HPDE6-E6E7 (cell line): ENCODE results near the gene NAA38.

Source experiments
- DNase-seq: peaks from one replicate; pipeline ENCODE4 v3.0.0; 2011; ENCODE audit warnings: missing footprints; ENCODE audit errors: extremely low spot score

NAA38 gene

GRCh38 chr17:7852919-7853690 lies 4.3 kb downstream of the NAA38 start:
- DNase-seq, result no peak

- no peak for DNase-seq
These were observed 5.1 kb downstream of the NAA38 start for GRCh38 chr17:7852262-7852670.

- peak; percentile 54 for DNase-seq
These were observed 5.7 kb downstream of the NAA38 start for GRCh38 chr17:7851438-7852261.

GRCh38 chr17:7850701-7851437 lies 6.5 kb downstream of the NAA38 start:
- no peak for DNase-seq

GRCh38 chr17:7849751-7850504 lies 7.4 kb downstream of the NAA38 start:
- no peak for DNase-seq

DNA sequence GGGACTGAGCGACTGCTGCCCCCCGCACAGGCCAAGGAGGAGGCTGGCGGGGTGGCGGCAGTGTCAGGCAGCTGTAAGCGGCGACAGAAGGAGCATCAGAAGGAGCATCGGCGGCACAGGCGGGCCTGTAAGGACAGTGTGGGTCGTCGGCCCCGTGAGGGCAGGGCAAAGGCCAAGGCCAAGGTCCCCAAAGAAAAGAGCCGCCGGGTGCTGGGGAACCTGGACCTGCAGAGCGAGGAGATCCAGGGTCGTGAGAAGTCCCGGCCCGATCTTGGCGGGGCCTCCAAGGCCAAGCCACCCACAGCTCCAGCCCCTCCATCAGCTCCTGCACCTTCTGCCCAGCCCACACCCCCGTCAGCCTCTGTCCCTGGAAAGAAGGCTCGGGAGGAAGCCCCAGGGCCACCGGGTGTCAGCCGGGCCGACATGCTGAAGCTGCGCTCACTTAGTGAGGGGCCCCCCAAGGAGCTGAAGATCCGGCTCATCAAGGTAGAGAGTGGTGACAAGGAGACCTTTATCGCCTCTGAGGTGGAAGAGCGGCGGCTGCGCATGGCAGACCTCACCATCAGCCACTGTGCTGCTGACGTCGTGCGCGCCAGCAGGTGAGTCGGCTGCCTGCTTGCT lies 8.1 kb downstream of the NAA38 start:
- no peak for DNase-seq

DNA sequence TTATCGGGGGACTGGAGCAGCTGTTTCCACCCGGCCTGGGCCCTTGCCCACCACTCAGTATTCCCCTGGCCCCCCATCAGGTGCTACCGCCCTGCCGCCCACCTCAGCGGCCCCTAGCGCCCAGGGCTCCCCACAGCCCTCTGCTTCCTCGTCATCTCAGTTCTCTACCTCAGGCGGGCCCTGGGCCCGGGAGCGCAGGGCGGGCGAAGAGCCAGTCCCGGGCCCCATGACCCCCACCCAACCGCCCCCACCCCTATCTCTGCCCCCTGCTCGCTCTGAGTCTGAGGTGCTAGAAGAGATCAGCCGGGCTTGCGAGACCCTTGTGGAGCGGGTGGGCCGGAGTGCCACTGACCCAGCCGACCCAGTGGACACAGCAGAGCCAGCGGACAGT lies 8.6 kb downstream of the NAA38 start:
- DNase-seq, result no peak

- DNase-seq, result no peak
These were observed 9.2 kb downstream of the NAA38 start for GRCh38 chr17:7848131-7848579.

GRCh38 chr17:7846765-7847661 lies 10.3 kb downstream of the NAA38 start:
- no peak for DNase-seq

DNA sequence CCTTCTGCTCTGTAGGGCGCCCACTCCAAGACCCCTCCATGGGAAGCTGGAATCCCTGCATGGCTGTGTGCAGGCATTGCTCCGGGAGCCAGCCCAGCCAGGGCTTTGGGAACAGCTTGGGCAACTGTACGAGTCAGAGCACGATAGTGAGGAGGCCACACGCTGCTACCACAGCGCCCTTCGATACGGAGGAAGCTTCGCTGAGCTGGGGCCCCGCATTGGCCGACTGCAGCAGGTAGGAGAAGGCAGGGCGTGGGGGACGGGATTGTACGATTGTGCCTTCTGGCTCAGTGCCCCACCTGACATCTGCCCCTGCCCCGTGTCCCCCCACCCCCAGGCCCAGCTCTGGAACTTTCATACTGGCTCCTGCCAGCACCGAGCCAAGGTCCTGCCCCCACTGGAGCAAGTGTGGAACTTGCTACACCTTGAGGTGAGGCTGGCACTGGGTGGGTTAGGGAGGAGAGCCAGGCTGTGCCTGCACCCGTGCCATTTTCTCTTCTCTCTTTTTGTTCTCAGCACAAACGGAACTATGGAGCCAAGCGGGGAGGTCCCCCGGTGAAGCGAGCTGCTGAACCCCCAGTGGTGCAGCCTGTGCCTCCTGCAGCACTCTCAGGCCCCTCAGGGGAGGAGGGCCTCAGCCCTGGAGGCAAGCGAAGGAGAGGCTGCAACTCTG lies 11.2 kb downstream of the NAA38 start:
- DNase-seq, result no peak

DNA sequence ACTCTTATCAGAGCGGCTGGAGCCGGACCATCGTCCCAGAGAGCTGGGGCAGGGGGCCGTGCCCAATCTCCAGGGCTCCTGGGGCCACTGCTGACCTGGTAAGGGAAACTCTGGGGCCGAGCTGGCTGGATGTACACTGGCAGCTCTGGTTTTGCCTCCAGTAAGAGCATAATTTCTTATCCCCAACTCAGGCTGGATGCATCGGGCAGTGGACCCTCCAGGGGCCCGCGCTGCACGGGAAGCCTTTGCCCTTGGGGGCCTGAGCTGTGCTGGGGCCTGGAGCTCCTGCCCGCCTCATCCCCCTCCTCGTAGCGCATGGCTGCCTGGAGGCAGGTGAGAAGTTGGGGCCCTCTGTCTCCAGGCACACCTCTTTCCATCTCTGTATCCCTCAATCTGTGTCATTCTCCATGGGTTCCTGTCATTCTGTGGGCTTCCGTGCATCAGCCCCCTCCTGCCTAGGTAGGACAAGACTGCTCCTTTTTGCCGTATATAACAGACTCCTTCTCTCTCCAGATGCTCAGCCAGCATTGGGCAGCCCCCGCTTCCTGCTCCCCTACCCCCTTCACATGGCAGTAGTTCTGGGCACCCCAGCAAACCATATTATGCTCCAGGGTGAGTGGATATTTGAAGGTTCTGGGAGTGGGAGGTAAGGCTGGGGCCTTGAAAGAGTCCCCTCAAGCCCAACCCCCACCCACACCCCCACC lies 11.8 kb downstream of the NAA38 start:
- no peak for DNase-seq

DNA sequence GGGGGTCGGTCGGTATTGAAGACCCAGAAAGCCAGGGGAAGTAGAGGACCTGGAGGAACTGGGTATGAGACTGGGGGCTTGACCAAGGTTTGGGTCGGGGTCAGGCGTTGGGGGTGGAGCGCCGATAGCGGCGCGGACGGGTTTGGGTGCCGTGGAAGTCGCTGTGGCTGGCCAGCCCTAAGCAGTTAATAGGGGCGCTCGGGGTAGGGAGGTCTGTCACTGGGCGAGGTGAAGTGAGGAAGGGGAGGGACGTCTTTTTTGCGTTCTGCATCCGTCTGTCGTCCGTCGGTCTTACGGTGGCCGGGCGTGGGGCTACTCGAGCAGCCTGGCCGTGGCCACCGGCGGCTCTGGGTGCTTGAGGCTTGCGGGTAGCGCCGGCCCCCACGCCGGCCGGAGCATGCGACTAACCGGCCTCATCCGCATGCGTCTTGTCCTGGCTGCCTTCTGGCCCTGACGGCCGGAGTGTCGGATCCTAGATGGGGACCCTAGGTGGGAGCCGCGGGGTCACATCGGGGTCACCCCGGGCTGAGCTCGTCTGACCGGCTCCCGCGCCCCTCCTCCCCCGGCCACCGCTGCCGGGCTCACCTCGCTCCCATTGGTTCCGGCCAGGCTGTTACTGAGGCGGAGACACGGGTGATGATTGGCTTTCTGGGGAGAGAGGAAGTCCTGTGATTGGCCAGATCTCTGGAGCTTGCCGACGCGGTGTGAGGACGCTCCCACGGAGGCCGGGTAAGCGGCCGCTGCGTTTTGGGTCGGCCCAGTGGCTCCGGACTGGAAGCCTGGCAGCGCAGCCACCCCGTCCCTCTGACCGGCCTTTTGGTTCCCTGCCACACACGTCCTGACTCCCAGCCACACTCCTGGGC lies 12.8 kb downstream of the NAA38 start:
- DNase-seq, result peak; percentile 87

- peak; percentile 56 for DNase-seq
These were observed 13.6 kb downstream of the NAA38 start for GRCh38 chr17:7843536-7844291.

DNA sequence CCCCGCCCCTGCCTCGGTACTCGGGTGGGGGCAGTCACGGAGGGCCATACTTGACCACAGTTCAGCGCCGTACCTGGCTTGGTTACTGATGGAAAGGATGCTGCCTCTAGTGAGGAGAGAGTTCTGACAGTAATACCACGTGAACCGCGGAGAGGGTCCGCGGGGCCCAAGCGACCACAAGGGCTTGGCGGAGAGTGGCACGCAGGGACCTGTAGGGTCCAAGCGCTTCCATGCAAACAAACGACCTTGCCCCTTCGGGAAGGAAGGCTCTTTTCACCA lies 14.2 kb downstream of the NAA38 start:
- no peak for DNase-seq

DNA sequence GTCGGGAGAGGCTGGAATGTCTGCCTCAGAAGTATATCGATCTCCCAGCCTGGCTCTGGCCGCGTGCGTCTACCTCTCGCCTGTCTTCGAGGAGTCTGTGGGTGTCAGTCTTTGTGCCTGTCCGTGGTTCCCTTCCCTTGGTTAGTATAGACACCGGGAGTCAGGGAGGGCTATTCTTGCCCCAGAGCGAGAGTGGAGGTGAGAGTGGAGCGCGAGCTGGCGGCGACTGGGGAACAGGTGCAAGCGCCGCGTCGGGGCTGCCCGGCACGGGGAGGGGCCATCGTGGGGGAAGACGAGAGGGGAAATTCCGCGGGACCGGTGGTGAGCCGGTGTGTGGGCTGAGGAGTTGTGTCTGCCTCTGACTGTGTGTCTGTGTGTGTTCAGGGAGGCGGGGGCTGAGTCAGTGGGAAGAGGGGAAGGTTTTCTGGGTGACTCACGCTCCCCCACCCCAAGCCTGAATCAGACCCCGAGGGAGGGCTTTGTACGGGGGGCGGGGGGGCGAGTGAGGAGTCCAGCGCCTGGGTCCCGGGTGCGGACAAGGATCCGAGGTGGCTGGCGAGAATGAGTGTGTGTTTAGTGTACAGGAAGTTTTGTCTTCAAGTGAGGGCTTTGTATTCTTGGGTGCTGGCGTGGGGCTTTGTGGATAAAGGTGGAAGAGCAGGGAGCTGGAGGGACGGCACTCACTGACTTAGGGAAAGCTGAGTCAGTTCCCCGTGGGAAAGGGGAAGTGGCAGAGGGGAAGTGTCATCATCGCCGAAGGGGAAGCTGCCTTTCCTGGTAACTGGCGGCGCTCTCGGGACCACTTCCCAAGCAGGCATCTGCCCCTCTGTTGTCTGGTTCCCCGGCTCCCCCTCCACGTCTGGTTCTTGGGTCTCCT lies 14.7 kb downstream of the NAA38 start:
- peak; percentile 35 for DNase-seq

DNA sequence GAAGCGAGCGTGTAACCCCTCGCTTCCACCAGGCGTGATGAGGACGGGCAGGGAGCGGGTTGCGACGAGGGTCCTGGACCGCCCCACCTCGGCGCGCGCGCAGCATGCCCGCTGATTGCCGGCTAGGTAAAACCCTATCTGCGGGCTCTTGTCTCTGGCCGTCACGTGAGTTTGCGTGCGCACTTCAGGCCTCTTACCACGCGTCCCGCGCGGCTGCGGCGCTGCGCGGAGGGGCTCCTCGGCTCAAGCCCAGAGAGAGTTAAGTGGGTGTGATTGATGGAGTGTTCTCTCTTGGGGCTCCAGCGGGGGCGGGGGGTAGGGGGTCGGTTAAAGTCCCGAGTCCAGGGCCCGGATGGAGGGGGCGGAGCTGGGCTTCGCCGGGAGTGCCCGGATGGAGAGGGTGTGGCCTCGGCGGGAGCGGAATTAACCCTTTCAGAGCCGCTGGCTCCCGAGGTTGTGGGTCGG lies 15.4 kb downstream of the NAA38 start:
- DNase-seq, result no peak
